Hepatocyte (in vitro differentiated cells): ENCODE results near the gene UTS2R. TPM values are rescaled to one million over a fixed set of nuclear protein-coding genes. Genes with fewer than 3 reads are reported as not detected.

ENCODE experiments used
- DNase-seq: peaks from one replicate; pipeline ENCODE4 v3.0.0-alpha.2; 2016; ENCODE audit warnings: low spot score
- H2AFZ ChIP-seq: fragments of 200-600 bp; sonication (generic); 2 replicates; pipeline ENCODE4 v1.6.0; 2016; ENCODE audit warnings: antibody characterized with exemption, mild to moderate bottlenecking
- H3K27ac ChIP-seq: fragments of 200-600 bp; sonication (generic); 2 replicates; pipeline ENCODE4 v1.5.1; 2016; ENCODE audit warnings: mild to moderate bottlenecking
- H3K27me3 ChIP-seq: fragments of 200-600 bp; sonication (generic); 2 replicates; pipeline ENCODE4 v1.6.1; 2016
- H3K36me3 ChIP-seq: fragments of 200-600 bp; sonication (generic); replicated peaks from 2 replicates; pipeline ENCODE4 v1.5.1; 2016; ENCODE audit warnings: low read depth; ENCODE audit not compliant: insufficient read depth
- H3K4me1 ChIP-seq: fragments of 200-600 bp; sonication (generic); 2 replicates; pipeline ENCODE4 v1.5.1; 2016; ENCODE audit warnings: mild to moderate bottlenecking, moderate library complexity; ENCODE audit not compliant: insufficient read depth
- H3K4me2 ChIP-seq: fragments of 200-600 bp; sonication (generic); 2 replicates; pipeline ENCODE4 v1.6.0; 2016
- H3K4me3 ChIP-seq: fragments of 200-600 bp; sonication (generic); 2 replicates; pipeline ENCODE4 v1.5.1; 2016; ENCODE audit warnings: mild to moderate bottlenecking
- H3K79me2 ChIP-seq: fragments of 200-600 bp; sonication (generic); 2 replicates; pipeline ENCODE4 v1.6.0; 2017; ENCODE audit warnings: mild to moderate bottlenecking
- H3K9me2 ChIP-seq: fragments of 200-600 bp; sonication (generic); replicated peaks from 2 replicates; pipeline ENCODE4 v1.6.0; 2017; ENCODE audit warnings: mild to moderate bottlenecking; ENCODE audit not compliant: insufficient read depth
- H3K9me3 ChIP-seq: fragments of 200-600 bp; sonication (generic); 2 replicates; pipeline ENCODE4 v1.5.1; 2016; ENCODE audit warnings: low read depth, mild to moderate bottlenecking
- H4K20me1 ChIP-seq: fragments of 200-600 bp; sonication (generic); 2 replicates; pipeline ENCODE4 v1.6.0; 2016; ENCODE audit warnings: mild to moderate bottlenecking; ENCODE audit not compliant: insufficient read depth, poor library complexity, severe bottlenecking
- CTCF ChIP-seq: fragments of 200-600 bp; sonication (generic); IDR thresholded peaks from 2 replicates; pipeline ENCODE4 v1.5.1; 2016; ENCODE audit warnings: antibody characterized with exemption, mild to moderate bottlenecking; ENCODE audit not compliant: poor library complexity
- EZH2 ChIP-seq: fragments of 200-600 bp; sonication (generic); IDR thresholded peaks from 2 replicates; pipeline ENCODE4 v1.6.1; 2016; ENCODE audit warnings: antibody characterized with exemption, mild to moderate bottlenecking, borderline replicate concordance
- EZH2phosphoT487 ChIP-seq: fragments of 200-600 bp; sonication (generic); IDR thresholded peaks from one replicate; pipeline ENCODE4 v1.6.1; 2018; ENCODE audit warnings: antibody characterized with exemption, mild to moderate bottlenecking, low read depth, moderate library complexity; ENCODE audit not compliant: unreplicated experiment, severe bottlenecking
- WGBS: methylation state at CpG from one replicate; pipeline ENCODE4 v1.1.6; 2016; ENCODE audit warnings: low lambda C conversion rate; ENCODE audit errors: missing lambda C conversion rate; 5-methylcytosine and 5-hydroxymethylcytosine counted together
- polyA plus RNA-seq: library from polyadenylated mRNA; unstranded; fragments of >200 nt; fragmentation: Nextera tagmentation; extraction: Ambion mirVana; gene quantifications from 2 replicates; pipeline ENCODE4 v1.2.1, GENCODE V29; 2016
- total RNA-seq: library from RNA; depleted of rRNA; stranded (reverse); fragments of >200 nt; gene quantifications from 2 replicates; pipeline ENCODE4 v1.2.3, GENCODE V29; 2014

The UTS2R gene
- total and polyA plus RNA-seq, 2 experiments from 2014 or later, result 0.10 TPM; not detected in 1

- WGBS, result 91% methylated on average over 27 of the region's 28 CpGs
- no peaks in the 10 kb centered on the region for H3K79me2 ChIP-seq
- H3K27ac ChIP-seq, result peak overlapping the region; percentile 65
Observed at GRCh38 chr17:82350182-82351030, 21.2 kb upstream of the UTS2R start.

GRCh38 chr17:82351254-82351712 lies 20.3 kb upstream of the UTS2R start:
- H3K27ac ChIP-seq, result no peak overlapping the region
- peaks cover 28% of the 10 kb centered on the region for H3K4me1 ChIP-seq
- H3K36me3 ChIP-seq, result no peaks in the 10 kb centered on the region
- DNase-seq, result no peak
- H3K9me2 ChIP-seq, result no peaks in the 10 kb centered on the region
- no peak overlapping the region for H3K4me3 ChIP-seq
- TF ChIP-seq EZH2phosphoT487, result no peak
- no peak for TF ChIP-seq EZH2
- no peak for TF ChIP-seq CTCF
- H3K27me3 ChIP-seq, result no peaks in the 10 kb centered on the region
- H3K9me3 ChIP-seq, result no peaks in the 10 kb centered on the region
- 74% methylated on average over 21 of the region's 21 CpGs for WGBS
- no peaks in the 10 kb centered on the region for H4K20me1 ChIP-seq
- H3K79me2 ChIP-seq, result no peaks in the 10 kb centered on the region
- no peak overlapping the region for H3K4me2 ChIP-seq
- no peak overlapping the region for H2AFZ ChIP-seq

More at GRCh38 chr17:82350182-82351030, 21.2 kb upstream of the UTS2R start:
- Histone ChIP-seq H4K20me1 (no peaks in the 10 kb centered on the region), H3K4me3 (no peak overlapping the region), H2AFZ (no peak overlapping the region), H3K27me3 (no peaks in the 10 kb centered on the region), H3K4me1 (peaks cover 27% of the 10 kb centered on the region), H3K9me3 (no peaks in the 10 kb centered on the region), H3K9me2 (no peaks in the 10 kb centered on the region), H3K36me3 (no peaks in the 10 kb centered on the region), H3K4me2 (no peak overlapping the region)
- TF ChIP-seq EZH2phosphoT487 (no peak), CTCF (no peak), EZH2 (no peak)
- no peak for DNase-seq

GRCh38 chr17:82351713-82352488 lies 19.7 kb upstream of the UTS2R start:
- Histone ChIP-seq H3K4me1 (peaks cover 27% of the 10 kb centered on the region), H3K36me3 (no peaks in the 10 kb centered on the region), H3K4me3 (no peak overlapping the region), H3K4me2 (no peak overlapping the region), H3K9me3 (no peaks in the 10 kb centered on the region), H2AFZ (no peak overlapping the region), H3K79me2 (no peaks in the 10 kb centered on the region), H3K27ac (no peak overlapping the region), H3K27me3 (no peaks in the 10 kb centered on the region), H4K20me1 (no peaks in the 10 kb centered on the region), H3K9me2 (no peaks in the 10 kb centered on the region)
- peak; percentile 94 for DNase-seq
- TF ChIP-seq EZH2phosphoT487 (no peak), CTCF (peak; percentile 95), EZH2 (no peak)
- 46% methylated on average over 26 of the region's 26 CpGs for WGBS
